PC-3 (cell line): ENCODE data around the gene IL17REL. TPM values are rescaled to one million over a fixed set of nuclear protein-coding genes. Genes with fewer than 3 reads are reported as not detected.

Experiments
- ATAC-seq: fragments of 200-7000 bp; cut with Tn5 transposase; 2 replicates; pipeline ENCODE4 v1.9.1; 2020; ENCODE audit warnings: mild to moderate bottlenecking, moderate library complexity
- BruUV-seq: library from RNA; stranded (reverse); fragments of 400-500 nt; replicated peaks from 2 replicates; lab custom pipeline; 2021; lab: Mats Ljungman, UMichigan
- CTCF ChIA-PET: fragments of 300-600 bp; sonication (Branson Sonifier 250); formaldehyde crosslinking; loops from one replicate; lab custom pipeline; 2022; ENCODE audit warnings: antibody characterized with exemption; lab: Charles Lee
- POLR2A ChIA-PET: fragments of 300-600 bp; sonication (Branson Sonifier 250); formaldehyde crosslinking; loops from one replicate; lab custom pipeline; 2022; ENCODE audit warnings: antibody characterized with exemption; ENCODE audit not compliant: unreplicated experiment; lab: Charles Lee
- DNase-seq: peaks from one replicate; pipeline ENCODE4 v3.0.0-alpha.2; 2015
- H2AFZ ChIP-seq: fragments of 300-600 bp; sonication (generic); 2 replicates; pipeline ENCODE4 v1.6.0; 2016; ENCODE audit warnings: antibody characterized with exemption, low read length
- H3F3A ChIP-seq: fragments of 300-600 bp; sonication (generic); one replicate; pipeline ENCODE4 v1.6.0; 2017; ENCODE audit warnings: antibody characterized with exemption, low read length, control low read depth, mild to moderate bottlenecking; ENCODE audit not compliant: unreplicated experiment
- H3K27ac ChIP-seq: fragments of 300-600 bp; sonication (generic); 2 replicates; pipeline ENCODE4 v1.5.1; 2016; ENCODE audit warnings: mild to moderate bottlenecking, low read length
- H3K27me3 ChIP-seq: fragments of 300-600 bp; sonication (generic); 2 replicates; pipeline ENCODE4 v1.6.1; 2016; ENCODE audit warnings: low read length, mixed read lengths
- H3K36me3 ChIP-seq: fragments of 300-600 bp; sonication (generic); 2 replicates; pipeline ENCODE4 v1.6.1; 2016; ENCODE audit warnings: low read depth, mixed run types, low read length, mixed read lengths
- H3K4me1 ChIP-seq: fragments of 300-600 bp; sonication (generic); 2 replicates; pipeline ENCODE4 v1.5.1; 2016; ENCODE audit warnings: low read length; ENCODE audit not compliant: insufficient read depth
- H3K4me2 ChIP-seq: fragments of 300-600 bp; sonication (generic); 2 replicates; pipeline ENCODE4 v1.6.0; 2016; ENCODE audit warnings: low read length
- H3K4me3 ChIP-seq: fragments of 300-600 bp; sonication (generic); 2 replicates; pipeline ENCODE4 v1.5.1; 2016; ENCODE audit warnings: mild to moderate bottlenecking, low read length, mixed read lengths
- H3K79me2 ChIP-seq: fragments of 300-600 bp; sonication (generic); 2 replicates; pipeline ENCODE4 v1.6.1; 2017; ENCODE audit warnings: low read length, mixed read lengths
- H3K9ac ChIP-seq: fragments of 300-600 bp; sonication (generic); 2 replicates; pipeline ENCODE4 v1.6.0; 2016; ENCODE audit warnings: mild to moderate bottlenecking, low read length
- H3K9me2 ChIP-seq: fragments of 300-600 bp; sonication (generic); replicated peaks from 2 replicates; pipeline ENCODE4 v1.6.1; 2016; ENCODE audit warnings: mixed run types, low read length, mixed read lengths
- H3K9me3 ChIP-seq: fragments of 300-600 bp; sonication (generic); 2 replicates; pipeline ENCODE4 v1.6.1; 2016; ENCODE audit warnings: low read length, mixed read lengths
- H4K20me1 ChIP-seq: fragments of 300-600 bp; sonication (generic); 2 replicates; pipeline ENCODE4 v1.6.1; 2016; ENCODE audit warnings: low read length, mixed read lengths
- CTCF ChIP-seq: fragments of 300-600 bp; sonication (generic); conservative IDR thresholded peaks from 2 replicates; pipeline ENCODE4 v1.5.1; 2017; ENCODE audit warnings: antibody characterized with exemption, low read depth, mild to moderate bottlenecking, low read length
- EZH2 ChIP-seq: fragments of 300-600 bp; sonication (generic); IDR thresholded peaks from one replicate; pipeline ENCODE4 v1.6.1; 2017; ENCODE audit warnings: antibody characterized with exemption, mild to moderate bottlenecking, low read length; ENCODE audit not compliant: unreplicated experiment
- EZH2phosphoT487 ChIP-seq: fragments of 300-600 bp; sonication (generic); IDR thresholded peaks from 2 replicates; pipeline ENCODE4 v1.6.1; 2018; ENCODE audit warnings: mild to moderate bottlenecking, antibody characterized with exemption, low read length, borderline replicate concordance
- intact Hi-C: fragments of 100-400 bp; cut with micrococcal nuclease; formaldehyde crosslinking; loops from 2 replicates; pipeline ENCODE4 v1.9.0; 2023
- total RNA-seq: library from RNA; depleted of rRNA; stranded (reverse); fragments of >200 nt; gene quantifications from 2 replicates; pipeline ENCODE4 v1.2.3, GENCODE V29; 2014

IL17REL gene
- total RNA-seq, 1 experiment from 2014 or later, result 0.04 TPM

- ATAC-seq, result no peak
- Histone ChIP-seq H3K9me3 (no peaks in the 10 kb centered on the region), H3F3A (no peaks in the 10 kb centered on the region), H3K4me1 (0 out of 2 replicates have a peak, but pooled peaks cover 3% of the 10 kb centered on the region), H3K4me3 (no peak overlapping the region), H3K79me2 (no peaks in the 10 kb centered on the region), H3K9ac (no peak overlapping the region), H4K20me1 (no peaks in the 10 kb centered on the region), H3K4me2 (no peak overlapping the region), H3K27me3 (no peaks in the 10 kb centered on the region), H3K27ac (no peak overlapping the region), H2AFZ (no peak overlapping the region), H3K36me3 (no peaks in the 10 kb centered on the region), H3K9me2 (no peaks in the 10 kb centered on the region)
- ChIA-PET CTCF (no interaction called here), POLR2A (no interaction called here)
- no peak for DNase-seq
- intact Hi-C loops, result no loop called here
- no TSS peak for BruUV-seq
- TF ChIP-seq EZH2 (no peak), EZH2phosphoT487 (no peak), CTCF (no peak)
Observed at GRCh38 chr22:50058906-50059880, 46.6 kb upstream of the IL17REL start.

DNA sequence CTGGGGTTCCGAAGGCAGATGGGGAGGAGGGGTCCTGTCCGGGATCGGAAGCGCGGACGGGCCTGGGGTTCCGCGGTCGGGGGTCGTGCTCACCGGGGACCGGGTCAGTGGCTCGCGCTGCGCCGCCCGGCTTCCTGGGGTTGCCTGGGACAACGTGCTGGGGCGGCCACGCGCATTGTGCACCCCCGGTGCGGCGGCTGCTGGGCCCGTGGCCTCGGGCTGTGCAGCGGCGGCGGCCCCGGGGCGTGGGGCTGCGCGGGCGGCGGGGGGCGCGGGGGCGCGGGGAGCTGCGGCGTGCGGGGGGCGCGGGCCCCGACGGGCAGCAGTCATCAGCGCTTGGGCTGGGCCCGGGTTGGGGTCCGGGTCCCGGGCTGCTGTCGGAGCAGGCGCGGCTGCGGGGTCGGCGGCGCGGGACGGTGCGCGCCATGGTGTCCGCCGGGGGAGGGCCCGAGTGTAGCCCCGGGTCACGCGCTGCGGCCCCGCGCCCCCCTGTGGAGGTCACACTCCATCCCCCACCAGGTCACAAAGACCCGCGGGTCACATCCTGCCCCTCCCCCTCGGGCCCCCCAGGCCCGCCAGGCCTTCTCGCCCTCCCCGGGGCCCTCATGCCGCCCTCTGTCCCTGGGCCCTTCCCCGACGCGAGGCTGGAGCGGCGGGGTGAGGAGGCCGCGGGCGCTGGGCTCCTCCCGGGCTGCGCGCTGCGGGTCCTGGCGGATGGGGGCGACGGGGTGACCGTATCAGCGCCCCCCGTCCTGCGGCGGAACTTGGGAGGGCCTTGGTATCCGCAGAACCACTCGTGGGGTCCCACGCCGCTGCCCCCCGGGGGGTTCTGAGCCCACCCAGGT is 45.7 kb upstream of the IL17REL start, which contains the start of gene TTLL8:
TSS of gene TTLL8 (minus strand) at position 238 of the 845 bp plus-strand sequence.
- H3K27me3 ChIP-seq, result no peaks in the 10 kb centered on the region
- no peak for ATAC-seq
- H3K4me3 ChIP-seq, result no peak within 1 kb of the TSS
- intact Hi-C loops, result no loop called here
- no peak within 1 kb of the TSS for H3K4me2 ChIP-seq
- ChIA-PET POLR2A (no interaction called here), CTCF (no interaction called here)
- H4K20me1 ChIP-seq, result no peaks in the 10 kb centered on the region
- no peaks in the 10 kb centered on the region for H3K36me3 ChIP-seq
- no peaks in the 10 kb centered on the region for H3K79me2 ChIP-seq
- 0 out of 2 replicates have a peak, but pooled peaks cover 3% of the 10 kb centered on the region for H3K4me1 ChIP-seq
- no peaks in the 10 kb centered on the region for H3K9me2 ChIP-seq
- no peak within 1 kb of the TSS for H3K27ac ChIP-seq
- BruUV-seq, result no TSS peak
- no peak for DNase-seq
- no peak within 1 kb of the TSS for H3K9ac ChIP-seq
- H2AFZ ChIP-seq, result no peak within 1 kb of the TSS
- no peak for TF ChIP-seq CTCF
- TF ChIP-seq EZH2phosphoT487, result no peak
- TF ChIP-seq EZH2, result no peak
- no peaks in the 10 kb centered on the region for H3F3A ChIP-seq
- no peaks in the 10 kb centered on the region for H3K9me3 ChIP-seq
